ENCODE measurements around the gene CIT. TPM values are rescaled to one million over a fixed set of nuclear protein-coding genes. Genes with fewer than 3 reads are reported as not detected.

CIT gene
- total RNA-seq, 1 experiment from 2014 or later: 67.9 TPM

DNA sequence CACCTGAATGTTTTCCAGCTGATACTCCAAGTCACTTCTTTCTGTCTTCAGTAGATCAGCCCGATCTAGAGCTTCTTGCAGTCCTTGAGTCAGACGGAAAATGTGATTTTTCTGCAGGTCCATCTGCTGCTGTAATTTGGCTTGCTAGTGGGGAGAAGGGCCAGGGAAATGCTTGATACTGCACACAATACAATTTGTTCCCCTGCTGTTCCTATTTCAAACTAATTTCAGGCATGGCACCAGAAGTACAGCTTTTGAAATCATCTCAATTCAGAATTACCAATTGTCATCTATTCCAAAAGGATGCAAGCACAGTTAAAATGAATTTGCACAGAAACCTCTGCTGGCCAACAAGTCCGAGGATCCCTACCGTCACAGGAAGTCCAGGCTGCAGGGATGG, 155.8 kb downstream of the CIT start:
- H3K36me3 ChIP-seq (ENCODE audit: control insufficient read depth, insufficient read depth, low read length): no peaks in the 10 kb centered on the region; the same call in 1 of the 2 replicates
- no peak for ATAC-seq
- no peak overlapping the region for H3K27ac ChIP-seq (ENCODE audit: low read length)
- intact Hi-C loops (cut with micrococcal nuclease; ENCODE audit: unreplicated experiment) (no loop called here), in situ Hi-C loops (cut with HindIII; ENCODE audit: low pct_unique_long_range_greater_than_20kb, low sequenced_read_pairs) (no loop called here)
- TF ChIP-seq, protein P1, sequence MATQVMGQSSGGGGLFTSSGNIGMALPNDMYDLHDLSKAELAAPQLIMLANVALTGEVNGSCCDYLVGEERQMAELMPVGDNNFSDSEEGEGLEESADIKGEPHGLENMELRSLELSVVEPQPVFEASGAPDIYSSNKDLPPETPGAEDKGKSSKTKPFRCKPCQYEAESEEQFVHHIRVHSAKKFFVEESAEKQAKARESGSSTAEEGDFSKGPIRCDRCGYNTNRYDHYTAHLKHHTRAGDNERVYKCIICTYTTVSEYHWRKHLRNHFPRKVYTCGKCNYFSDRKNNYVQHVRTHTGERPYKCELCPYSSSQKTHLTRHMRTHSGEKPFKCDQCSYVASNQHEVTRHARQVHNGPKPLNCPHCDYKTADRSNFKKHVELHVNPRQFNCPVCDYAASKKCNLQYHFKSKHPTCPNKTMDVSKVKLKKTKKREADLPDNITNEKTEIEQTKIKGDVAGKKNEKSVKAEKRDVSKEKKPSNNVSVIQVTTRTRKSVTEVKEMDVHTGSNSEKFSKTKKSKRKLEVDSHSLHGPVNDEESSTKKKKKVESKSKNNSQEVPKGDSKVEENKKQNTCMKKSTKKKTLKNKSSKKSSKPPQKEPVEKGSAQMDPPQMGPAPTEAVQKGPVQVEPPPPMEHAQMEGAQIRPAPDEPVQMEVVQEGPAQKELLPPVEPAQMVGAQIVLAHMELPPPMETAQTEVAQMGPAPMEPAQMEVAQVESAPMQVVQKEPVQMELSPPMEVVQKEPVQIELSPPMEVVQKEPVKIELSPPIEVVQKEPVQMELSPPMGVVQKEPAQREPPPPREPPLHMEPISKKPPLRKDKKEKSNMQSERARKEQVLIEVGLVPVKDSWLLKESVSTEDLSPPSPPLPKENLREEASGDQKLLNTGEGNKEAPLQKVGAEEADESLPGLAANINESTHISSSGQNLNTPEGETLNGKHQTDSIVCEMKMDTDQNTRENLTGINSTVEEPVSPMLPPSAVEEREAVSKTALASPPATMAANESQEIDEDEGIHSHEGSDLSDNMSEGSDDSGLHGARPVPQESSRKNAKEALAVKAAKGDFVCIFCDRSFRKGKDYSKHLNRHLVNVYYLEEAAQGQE (IDR thresholded peaks at IDR 0.05; ENCODE audit: insufficient read depth in 1 of 2, low read depth in 2 of 2, low read length in 1 of 2): no peak
- no peak for TF ChIP-seq TCF7L2 (IDR thresholded peaks at IDR 0.05; ENCODE audit: low read depth, low read length)
- TF ChIP-seq, protein P2, sequence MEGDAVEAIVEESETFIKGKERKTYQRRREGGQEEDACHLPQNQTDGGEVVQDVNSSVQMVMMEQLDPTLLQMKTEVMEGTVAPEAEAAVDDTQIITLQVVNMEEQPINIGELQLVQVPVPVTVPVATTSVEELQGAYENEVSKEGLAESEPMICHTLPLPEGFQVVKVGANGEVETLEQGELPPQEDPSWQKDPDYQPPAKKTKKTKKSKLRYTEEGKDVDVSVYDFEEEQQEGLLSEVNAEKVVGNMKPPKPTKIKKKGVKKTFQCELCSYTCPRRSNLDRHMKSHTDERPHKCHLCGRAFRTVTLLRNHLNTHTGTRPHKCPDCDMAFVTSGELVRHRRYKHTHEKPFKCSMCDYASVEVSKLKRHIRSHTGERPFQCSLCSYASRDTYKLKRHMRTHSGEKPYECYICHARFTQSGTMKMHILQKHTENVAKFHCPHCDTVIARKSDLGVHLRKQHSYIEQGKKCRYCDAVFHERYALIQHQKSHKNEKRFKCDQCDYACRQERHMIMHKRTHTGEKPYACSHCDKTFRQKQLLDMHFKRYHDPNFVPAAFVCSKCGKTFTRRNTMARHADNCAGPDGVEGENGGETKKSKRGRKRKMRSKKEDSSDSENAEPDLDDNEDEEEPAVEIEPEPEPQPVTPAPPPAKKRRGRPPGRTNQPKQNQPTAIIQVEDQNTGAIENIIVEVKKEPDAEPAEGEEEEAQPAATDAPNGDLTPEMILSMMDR (IDR thresholded peaks at IDR 0.05): no peak
- TF ChIP-seq SIN3A (IDR thresholded peaks at IDR 0.05; ENCODE audit: borderline replicate concordance, insufficient read depth, low read depth, low read length): no peak
- no peak for TF ChIP-seq POLR2AphosphoS5 (IDR thresholded peaks at IDR 0.05; ENCODE audit: low read depth, low read length)
- H3K27me3 ChIP-seq (ENCODE audit: control insufficient read depth, insufficient read depth, low read length): no peaks in the 10 kb centered on the region
- no TSS peak for BruUV-seq (replicated peaks)
- H3K4me3 ChIP-seq (ENCODE audit: low read depth in 2 of 2, low read length in 2 of 2): no peak overlapping the region
- CTCF ChIA-PET: no interaction called here
- H3K4me1 ChIP-seq (ENCODE audit: control insufficient read depth, insufficient read depth, low read length): peaks cover 7% of the 10 kb centered on the region
- H3K9me3 ChIP-seq (ENCODE audit: control insufficient read depth, insufficient read depth, low read depth, low read length): no peaks in the 10 kb centered on the region
- POLR2A ChIA-PET: no interaction called here
- no peak for DNase-seq (ENCODE audit: low read depth, low spot score)

DNA sequence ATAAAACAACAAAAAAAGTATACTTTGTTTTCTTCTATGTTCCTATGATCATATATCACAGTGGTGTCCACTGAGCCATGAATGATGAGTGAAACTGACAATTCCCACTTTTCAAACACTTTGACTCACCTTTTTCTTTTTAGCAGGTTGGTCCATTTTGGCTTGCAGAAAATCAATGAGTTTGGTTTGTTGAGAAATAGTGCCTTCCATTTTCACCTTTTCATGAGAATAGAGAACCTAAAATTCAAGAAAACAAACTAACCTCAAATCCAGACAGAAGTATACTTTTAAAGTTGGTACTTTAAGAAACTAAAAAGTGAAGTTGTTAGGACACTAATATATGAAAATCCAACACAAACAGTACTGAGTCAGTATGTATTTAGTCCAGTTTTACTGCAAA, 156.8 kb downstream of the CIT start:
- intact Hi-C loops (cut with micrococcal nuclease; ENCODE audit: unreplicated experiment) (no loop called here), in situ Hi-C loops (cut with HindIII; ENCODE audit: low pct_unique_long_range_greater_than_20kb, low sequenced_read_pairs) (no loop called here)
- peaks cover 4% of the 10 kb centered on the region; the same call in 1 of the 2 replicates for H3K36me3 ChIP-seq (ENCODE audit: control insufficient read depth, insufficient read depth, low read length)
- no peaks in the 10 kb centered on the region for H3K9me3 ChIP-seq (ENCODE audit: control insufficient read depth, insufficient read depth, low read depth, low read length)
- DNase-seq (ENCODE audit: low read depth, low spot score) (no peak), ATAC-seq (no peak)
- H3K27me3 ChIP-seq (ENCODE audit: control insufficient read depth, insufficient read depth, low read length): no peaks in the 10 kb centered on the region
- H3K4me3 ChIP-seq (ENCODE audit: low read depth in 2 of 2, low read length in 2 of 2): no peak overlapping the region
- ChIA-PET POLR2A (no interaction called here), CTCF (no interaction called here)
- no TSS peak for BruUV-seq (replicated peaks)
- H3K4me1 ChIP-seq (ENCODE audit: control insufficient read depth, insufficient read depth, low read length): peaks cover 14% of the 10 kb centered on the region
- TF ChIP-seq, protein P2 (IDR thresholded peaks at IDR 0.05): no peak
- no peak for TF ChIP-seq POLR2AphosphoS5 (IDR thresholded peaks at IDR 0.05; ENCODE audit: low read depth, low read length)
- TF ChIP-seq TCF7L2 (IDR thresholded peaks at IDR 0.05; ENCODE audit: low read depth, low read length): no peak
- TF ChIP-seq, protein P1 (IDR thresholded peaks at IDR 0.05; ENCODE audit: insufficient read depth in 1 of 2, low read depth in 2 of 2, low read length in 1 of 2): no peak
- TF ChIP-seq SIN3A (IDR thresholded peaks at IDR 0.05; ENCODE audit: borderline replicate concordance, insufficient read depth, low read depth, low read length): no peak
- H3K27ac ChIP-seq (ENCODE audit: low read length): no peak overlapping the region
